Measurements from ENCODE around the gene PSMG4. TPM values are rescaled to one million over a fixed set of nuclear protein-coding genes. Genes with fewer than 3 reads are reported as not detected.

Gene PSMG4
- total and polyA plus RNA-seq, 9 of the 15 experiments (the other 6 are each of a cell fraction or from before 2014, with no cell fraction given) = 12.9 to 185 (median 52.0) TPM

GRCh38 chr6:3220366-3220765, 38.4 kb upstream of the PSMG4 start (continued):
- TF ChIP-seq KLF16 (IDR thresholded peaks at IDR 0.05) = no peak
- TF ChIP-seq GATAD2A (IDR thresholded peaks at IDR 0.05) = no peak
- no peak for TF ChIP-seq PCBP2 (IDR thresholded peaks at IDR 0.05; ENCODE audit: low read depth, low read length, poor library complexity, severe bottlenecking)
- no peak for TF ChIP-seq NCOA1 (IDR thresholded peaks at IDR 0.05; ENCODE audit: low read depth)
- TF ChIP-seq RFX5 (IDR thresholded peaks at IDR 0.05; ENCODE audit: low read depth, low read length) = no peak

- H3K9me3 ChIP-seq (replicated peaks; ENCODE audit: control insufficient read depth, insufficient read depth, low read depth, low read length) = no peaks in the 10 kb centered on the region
- peaks cover 1 to 6% of the 10 kb centered on the region in 2 experiments for H3K4me1 ChIP-seq (replicated peaks in 1 of 2; ENCODE audit: control insufficient read depth in 2 of 2, insufficient read depth in 2 of 2, low read length in 2 of 2)
- no peaks in the 10 kb centered on the region for H3K9me1 ChIP-seq (ENCODE audit: control insufficient read depth, insufficient read depth, low read length)
- no peak overlapping the region for H3K9ac ChIP-seq (ENCODE audit: insufficient read depth in 1 of 2, low read depth in 2 of 2, low read length in 2 of 2)
- peaks cover 29 to 51% of the 10 kb centered on the region in 2 experiments for H3K27me3 ChIP-seq (ENCODE audit: control insufficient read depth in 2 of 2, insufficient read depth in 2 of 2, low read length in 2 of 2)
- no TSS peak for BruUV-seq (replicated peaks)
- intact Hi-C loops (cut with micrococcal nuclease) = no loop called here
- FAIRE-seq (no peak), ATAC-seq (no peak), DNase-seq (ENCODE audit: extremely low read depth in 1 of 4, low spot score in 3 of 4) (no peak)
- CTCF ChIA-PET (ENCODE audit: low intra/inter-chr PET ratio) = no interaction called here
- no peak overlapping the region for H2AFZ ChIP-seq (ENCODE audit: low read depth, low read length)
- TF ChIP-seq ZNF696 (CRISPR knock-in tag; conservative IDR thresholded peaks at IDR 0.05) (no peak), ZFP91 (CRISPR knock-in tag; IDR thresholded peaks at IDR 0.05) (no peak), TEAD2 (tag; IDR thresholded peaks at IDR 0.05) (no peak), SP1 (CRISPR knock-in tag; IDR thresholded peaks at IDR 0.05) (no peak), CTBP1 (IDR thresholded peaks at IDR 0.05; ENCODE audit: borderline replicate concordance) (no peak), GATAD2A (IDR thresholded peaks at IDR 0.05) (no peak), KDM4B (IDR thresholded peaks at IDR 0.05; ENCODE audit: borderline replicate concordance in 2 of 2, low read depth in 1 of 2) (no peak), MEF2D (tag; conservative IDR thresholded peaks at IDR 0.05; ENCODE audit: low read depth) (no peak), HDAC8 (tag; IDR thresholded peaks at IDR 0.05) (no peak)
- H3K36me3 ChIP-seq (ENCODE audit: control insufficient read depth, insufficient read depth, low read length) = no peaks in the 10 kb centered on the region
- H3K79me2 ChIP-seq (ENCODE audit: control insufficient read depth, insufficient read depth, low read length) = no peaks in the 10 kb centered on the region
- H4K20me1 ChIP-seq (replicated peaks; ENCODE audit: control insufficient read depth, insufficient read depth, low read length) = no peaks in the 10 kb centered on the region
- H3K27ac ChIP-seq (ENCODE audit: extremely low read depth, low read depth, low read length) = no peak overlapping the region
- POLR2A ChIA-PET = interaction anchor here (0.7 to 3.9 kb wide), 2 partner anchors 12 to 218 kb away, joined by 3 to 21 read pairs; no protein-coding TSS in a partner anchor
- in situ Hi-C loops (cut with MboI) = no loop called here
- 26% methylated on average over 3 of the region's 4 CpGs for WGBS (ENCODE audit: insufficient coverage, low coverage, missing lambda C conversion rate)
- no peak overlapping the region for H3K4me3 ChIP-seq
- no peak overlapping the region for H3K4me2 ChIP-seq (ENCODE audit: insufficient read depth, low read length)
These were observed 37.2 kb upstream of the PSMG4 start for GRCh38 chr6:3221578-3221977.
